OCI-LY1 (cell line): ENCODE data around the gene VTI1B.

Source experiments
- CTCF ChIP-seq: fragments of 200-600 bp; sonication (generic), shearing (Covaris generic); IDR thresholded peaks from 2 replicates; pipeline ENCODE4 v1.5.1; 2017; ENCODE audit warnings: mild to moderate bottlenecking, antibody characterized with exemption, low read length, moderate library complexity, mixed read lengths
- EZH2 ChIP-seq: fragments of 200-600 bp; sonication (generic), shearing (Covaris generic); IDR thresholded peaks from 2 replicates; pipeline ENCODE4 v1.8.0; 2017; ENCODE audit warnings: borderline replicate concordance, mixed run types, mild to moderate bottlenecking, antibody characterized with exemption, low read length, moderate library complexity, mixed read lengths

GRCh38 chr14:67698179-67698578 is 23.7 kb upstream of the VTI1B start:
- TF ChIP-seq CTCF (no peak), EZH2 (no peak)
